ENCODE data around the gene SH3GL3. TPM values are rescaled to one million over a fixed set of nuclear protein-coding genes. Genes with fewer than 3 reads are reported as not detected.
A peak's percentile ranks its signal among the peaks of the same experiment; 100 is the strongest.

Gene SH3GL3
- total and polyA plus RNA-seq, 12 donors = 0.24 to 1.7 (median 1.2) TPM; not detected in 6

GRCh38 chr15:83435782-83436181, 11.4 kb upstream of the SH3GL3 start:
- Histone ChIP-seq H3K27me3 (no peaks in the 10 kb centered on the region), H3K27ac (no peak overlapping the region), H3K36me3 (replicated peaks in 1 of 2) (no peaks in the 10 kb centered on the region), H3K9me3 (replicated peaks in 1 of 3) (no peaks in the 10 kb centered on the region), H3K4me3 (no peak overlapping the region), H3K4me1 (replicated peaks in 1 of 2) (no peaks in the 10 kb centered on the region)
- TF ChIP-seq POLR2A (IDR thresholded peaks at IDR 0.05) = no peak
- TF ChIP-seq CTCF (IDR thresholded peaks at IDR 0.05) = no peak
- 55 to 67% (median 62%) methylated on average over 8 of the region's 8 CpGs for WGBS, 4 donors
- intact Hi-C loops (cut with DNase I) = loop anchor here (5.0 to 10.0 kb wide), 2 partner anchors 119 to 122 kb away; no protein-coding TSS in a partner anchor
- DNase-seq = no peak

GRCh38 chr15:83436513-83437158, 10.5 kb upstream of the SH3GL3 start:
- Histone ChIP-seq H3K27me3 (no peaks in the 10 kb centered on the region), H3K4me1 (replicated peaks in 1 of 2) (no peaks in the 10 kb centered on the region), H3K27ac (no peak overlapping the region), H3K36me3 (replicated peaks in 1 of 2) (no peaks in the 10 kb centered on the region), H3K9me3 (replicated peaks in 1 of 3) (no peaks in the 10 kb centered on the region), H3K4me3 (no peak overlapping the region)
- TF ChIP-seq CTCF (IDR thresholded peaks at IDR 0.05) (peak in 3 of 6 experiments; percentile 6 to 27 (median 17)), POLR2A (IDR thresholded peaks at IDR 0.05) (no peak)
- intact Hi-C loops (cut with DNase I) = loop anchor here (5.0 to 10.0 kb wide), 2 partner anchors 118 to 121 kb away; no protein-coding TSS in a partner anchor
- no peak for DNase-seq
- 2 to 16% (median 14%) methylated on average over 3 to 6 of the region's 6 CpGs for WGBS, 4 donors

- intact Hi-C loops (cut with DNase I) = no loop called here
Observed at GRCh38 chr15:83443076-83443847, 3.9 kb upstream of the SH3GL3 start.

More at GRCh38 chr15:83443076-83443847, 3.9 kb upstream of the SH3GL3 start:
- WGBS, 4 donors = 72 to 87% (median 81%) methylated on average over 5 of the region's 5 CpGs
- no peak overlapping the region for H3K27ac ChIP-seq
- peaks cover 6 to 8% of the 10 kb centered on the region in 2 donors for H3K4me1 ChIP-seq (replicated peaks in 1 of 2)
- H3K27me3 ChIP-seq = peaks cover 9% of the 10 kb centered on the region
- DNase-seq = no peak
- TF ChIP-seq CTCF (IDR thresholded peaks at IDR 0.05) (no peak), POLR2A (IDR thresholded peaks at IDR 0.05) (no peak)
- no peaks in the 10 kb centered on the region for H3K36me3 ChIP-seq (replicated peaks in 1 of 2)
- no peak overlapping the region for H3K4me3 ChIP-seq
- H3K9me3 ChIP-seq (replicated peaks in 1 of 3) = no peaks in the 10 kb centered on the region

Data from adrenal gland (tissue), 12 donors.